Measurements from ENCODE around the gene TBC1D9. TPM values are rescaled to one million over a fixed set of nuclear protein-coding genes. Genes with fewer than 3 reads are reported as not detected.

Gene TBC1D9
- total and polyA plus RNA-seq, 2 donors (not counting 1 experiment from before 2014, with no cell fraction given): 48.9 to 235 TPM

- H3K27ac ChIP-seq (ENCODE audit: low read length in 2 of 2): no peak overlapping the region
- peaks cover 38 to 49% of the 10 kb centered on the region in 2 donors for H3K4me1 ChIP-seq (ENCODE audit: control insufficient read depth in 2 of 2, insufficient read depth in 2 of 2, low read length in 2 of 2)
- H4K20me1 ChIP-seq (ENCODE audit: control insufficient read depth, insufficient read depth, low read length, poor library complexity, severe bottlenecking): peaks cover 21% of the 10 kb centered on the region
- no peak for TF ChIP-seq CTCF (IDR thresholded peaks at IDR 0.05)
- no peak for TF ChIP-seq EZH2 (IDR thresholded peaks at IDR 0.05; ENCODE audit: borderline replicate concordance, insufficient read depth, low read depth, low read length, poor library complexity, severe bottlenecking)
- ATAC-seq (ENCODE audit: low read depth) (no peak), DNase-seq (no peak)
- ChIA-PET POLR2A (no interaction called here), CTCF (interaction anchor here (1.7 kb wide), 1 partner anchor 11 kb away, joined by 4 read pairs; no protein-coding TSS in a partner anchor)
- H3K79me2 ChIP-seq (ENCODE audit: control insufficient read depth, insufficient read depth, low read length): peaks cover 97% of the 10 kb centered on the region
- intact Hi-C loops (cut with micrococcal nuclease): loop anchor here (5.0 kb wide), 1 partner anchor 40 kb away; no protein-coding TSS in a partner anchor
- no peaks in the 10 kb centered on the region for H3K9me3 Mint-ChIP-seq (ENCODE audit: insufficient read depth)
- H3K27me3 Mint-ChIP-seq: no peaks in the 10 kb centered on the region
- H3K36me3 ChIP-seq (replicated peaks in 1 of 2; ENCODE audit: control extremely low read depth in 1 of 2, control insufficient read depth in 1 of 2, extremely low read depth in 1 of 2, insufficient read depth in 2 of 2, low read length in 1 of 2): no peaks in the 10 kb centered on the region
- H3K4me3 Mint-ChIP-seq: no peak overlapping the region
- H3K4me1 Mint-ChIP-seq: peaks cover 73% of the 10 kb centered on the region
- no peak overlapping the region for H3K9ac ChIP-seq (ENCODE audit: low read length)
- no peak overlapping the region for H3K4me3 ChIP-seq (ENCODE audit: control extremely low read depth in 1 of 5, extremely low read depth in 1 of 5, insufficient read depth in 1 of 5, low read depth in 2 of 5, low read length in 4 of 5)
- no peaks in the 10 kb centered on the region for H3K27me3 ChIP-seq (replicated peaks in 1 of 4; ENCODE audit: control extremely low read depth in 1 of 4, control insufficient read depth in 3 of 4, insufficient read depth in 4 of 4, low read length in 3 of 4)
- no CpG with 5 or more reads among the region's 2 CpGs for WGBS (ENCODE audit: insufficient coverage)
- H3K4me2 ChIP-seq (replicated peaks; ENCODE audit: low read depth, low read length, poor library complexity, severe bottlenecking): no peak overlapping the region
- H2AFZ ChIP-seq (ENCODE audit: insufficient read depth, low read depth, low read length, poor library complexity, severe bottlenecking): no peak overlapping the region
- no peak overlapping the region for H3K27ac Mint-ChIP-seq
- H3K9me3 ChIP-seq (ENCODE audit: control extremely low read depth in 1 of 3, control insufficient read depth in 2 of 3, insufficient read depth in 1 of 3, low read length in 2 of 3): no peaks in the 10 kb centered on the region
Observed at GRCh38 chr4:140732780-140733179, 23.4 kb downstream of the TBC1D9 start.

GRCh38 chr4:140729344-140730049 is 26.7 kb downstream of the TBC1D9 start:
- peak overlapping the region; percentile 56 for H3K27ac Mint-ChIP-seq
- intact Hi-C loops (cut with micrococcal nuclease): loop anchor here (2.0 to 5.0 kb wide), 2 partner anchors 13 to 37 kb away; no protein-coding TSS in a partner anchor
- H3K9me3 ChIP-seq (ENCODE audit: control extremely low read depth in 1 of 3, control insufficient read depth in 2 of 3, insufficient read depth in 1 of 3, low read length in 2 of 3): no peaks in the 10 kb centered on the region
- peaks cover 5% of the 10 kb centered on the region for H4K20me1 ChIP-seq (ENCODE audit: control insufficient read depth, insufficient read depth, low read length, poor library complexity, severe bottlenecking)
- H3K4me1 ChIP-seq (ENCODE audit: control insufficient read depth in 2 of 2, insufficient read depth in 2 of 2, low read length in 2 of 2): peaks cover 38 to 42% of the 10 kb centered on the region in 2 donors
- no peaks in the 10 kb centered on the region for H3K9me3 Mint-ChIP-seq (ENCODE audit: insufficient read depth)
- ATAC-seq (ENCODE audit: low read depth) (no peak), DNase-seq (no peak)
- no peaks in the 10 kb centered on the region for H3K27me3 ChIP-seq (replicated peaks in 1 of 4; ENCODE audit: control extremely low read depth in 1 of 4, control insufficient read depth in 3 of 4, insufficient read depth in 4 of 4, low read length in 3 of 4)
- ChIA-PET POLR2A (no interaction called here), CTCF (interaction anchor here (0.5 to 0.6 kb wide), 2 partner anchors 20 to 33 kb away, joined by 3 to 4 read pairs; no protein-coding TSS in a partner anchor)
- H3K4me2 ChIP-seq (replicated peaks; ENCODE audit: low read depth, low read length, poor library complexity, severe bottlenecking): no peak overlapping the region
- H2AFZ ChIP-seq (ENCODE audit: insufficient read depth, low read depth, low read length, poor library complexity, severe bottlenecking): no peak overlapping the region
- H3K36me3 ChIP-seq (replicated peaks in 1 of 2; ENCODE audit: control extremely low read depth in 1 of 2, control insufficient read depth in 1 of 2, extremely low read depth in 1 of 2, insufficient read depth in 2 of 2, low read length in 1 of 2): peaks cover 0 to 2% of the 10 kb centered on the region in 2 experiments
- H3K79me2 ChIP-seq (ENCODE audit: control insufficient read depth, insufficient read depth, low read length): peaks cover 96% of the 10 kb centered on the region
- no peak overlapping the region for H3K4me3 ChIP-seq (ENCODE audit: control extremely low read depth in 1 of 5, extremely low read depth in 1 of 5, insufficient read depth in 1 of 5, low read depth in 2 of 5, low read length in 4 of 5)
- no peaks in the 10 kb centered on the region for H3K27me3 Mint-ChIP-seq
- peak overlapping the region in 1 of 2 donors; percentile 53 for H3K27ac ChIP-seq (ENCODE audit: low read length in 2 of 2)
- peak overlapping the region; percentile 60 for H3K4me3 Mint-ChIP-seq
- TF ChIP-seq CTCF (IDR thresholded peaks at IDR 0.05) (no peak), EZH2 (IDR thresholded peaks at IDR 0.05; ENCODE audit: borderline replicate concordance, insufficient read depth, low read depth, low read length, poor library complexity, severe bottlenecking) (no peak)
- H3K9ac ChIP-seq (ENCODE audit: low read length): no peak overlapping the region
- peaks cover 69% of the 10 kb centered on the region for H3K4me1 Mint-ChIP-seq
- WGBS (ENCODE audit: insufficient coverage): 100% methylated on average over 2 of the region's 6 CpGs

All from B cell (primary cell).